GM18505 (cell line): Measurements from ENCODE around the gene SENP1.
"Not testable (repeated sequence)": the region's sequence is repeated elsewhere in the genome, so short reads cannot be mapped to it uniquely, and the experiment has no call there.

Experiments used
- ATAC-seq: cut with Tn5 transposase; IDR thresholded peaks from one replicate; pipeline ENCODE4 v1.9.1; 2021; ENCODE audit not compliant: unreplicated experiment
- POLR2A ChIP-seq: IDR thresholded peaks from 4 replicates; pipeline ENCODE4 v1.6.1; 2011; ENCODE audit warnings: borderline replicate concordance; ENCODE audit not compliant: insufficient read depth, insufficient read length; ENCODE audit errors: extremely low read depth

SENP1 gene

DNA sequence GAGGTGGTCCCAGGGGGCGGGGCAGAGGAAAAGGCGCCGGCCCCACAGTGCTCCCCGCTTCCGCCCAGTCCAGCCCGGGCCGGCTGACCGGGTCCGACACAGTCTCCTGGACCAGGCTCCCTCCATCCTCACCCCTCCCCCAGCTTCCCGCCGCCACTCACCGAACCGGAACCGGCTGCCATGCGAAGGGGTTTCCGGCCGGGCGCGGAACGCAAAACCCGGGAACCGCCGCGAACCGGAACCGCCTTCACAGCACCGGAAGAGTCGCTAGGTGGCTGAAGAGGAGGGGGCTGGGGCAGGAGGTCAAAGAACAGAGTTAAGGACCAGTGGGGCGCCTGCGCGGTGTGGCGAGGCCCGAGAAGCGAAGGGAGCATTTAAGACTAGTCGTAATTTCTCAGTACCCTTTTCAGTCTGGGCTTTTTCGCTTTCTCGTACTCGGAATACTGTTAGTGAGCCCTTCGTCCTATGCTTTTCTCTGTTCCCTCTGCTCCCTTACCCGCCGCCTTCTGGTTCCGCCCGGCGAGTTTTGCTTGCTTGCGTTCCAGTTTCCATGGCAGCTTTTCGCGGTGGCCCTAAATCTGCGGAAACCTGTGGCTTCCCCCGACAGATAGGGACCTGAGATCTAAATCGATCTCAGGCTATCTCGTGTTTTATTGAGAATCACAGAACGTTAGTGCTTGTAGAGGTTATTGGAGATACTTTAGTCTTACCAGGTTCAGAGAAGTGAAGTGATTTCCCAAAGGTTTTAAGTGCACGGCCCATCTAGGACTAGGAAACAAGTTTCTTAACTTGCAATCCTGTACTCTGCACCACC lies at the start of gene SENP1:
Gene SENP1 (minus strand): TSS at position 213 of the 814 bp plus-strand sequence. CDS start 4,607 bp downstream, outside the sequence.
- ATAC-seq: peak; percentile 72
- peak; percentile 62 for TF ChIP-seq POLR2A

DNA sequence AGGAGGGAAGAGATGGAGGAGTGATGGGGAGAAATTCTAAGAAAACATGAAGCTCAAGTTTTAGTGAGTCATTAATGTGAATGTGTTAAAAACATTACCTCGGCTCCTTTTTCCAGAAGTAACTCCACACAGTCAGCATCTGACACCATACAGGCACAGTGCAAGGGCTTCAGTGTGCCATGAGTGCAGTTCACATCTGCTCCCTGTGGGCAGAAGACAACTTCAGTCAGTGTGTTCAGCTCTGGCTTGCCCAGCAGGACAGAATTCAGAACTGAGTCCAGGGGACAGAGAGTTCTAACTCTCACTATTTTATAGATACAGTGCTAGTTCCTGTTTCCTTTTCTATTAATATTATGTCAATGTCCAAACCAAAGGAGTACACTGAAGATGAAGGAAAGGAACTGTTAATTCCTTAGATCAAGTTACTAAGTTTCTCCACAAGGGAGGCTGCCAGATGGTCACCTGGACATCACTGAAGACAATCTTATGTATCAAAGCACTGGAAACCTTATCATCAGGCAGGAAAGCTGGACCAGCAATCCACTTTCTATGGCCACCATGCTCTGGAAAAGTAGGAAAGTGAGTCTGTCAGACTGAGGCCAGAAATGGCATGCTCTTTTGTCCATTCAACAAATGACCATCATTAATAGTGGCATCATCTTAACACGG lies 45.4 kb upstream of the SENP1 start:
- TF ChIP-seq POLR2A: no peak
- ATAC-seq: no peak

- no peak for TF ChIP-seq POLR2A
- ATAC-seq: no peak
Observed at GRCh38 chr12:48145981-48146380, 40.1 kb upstream of the SENP1 start.

DNA sequence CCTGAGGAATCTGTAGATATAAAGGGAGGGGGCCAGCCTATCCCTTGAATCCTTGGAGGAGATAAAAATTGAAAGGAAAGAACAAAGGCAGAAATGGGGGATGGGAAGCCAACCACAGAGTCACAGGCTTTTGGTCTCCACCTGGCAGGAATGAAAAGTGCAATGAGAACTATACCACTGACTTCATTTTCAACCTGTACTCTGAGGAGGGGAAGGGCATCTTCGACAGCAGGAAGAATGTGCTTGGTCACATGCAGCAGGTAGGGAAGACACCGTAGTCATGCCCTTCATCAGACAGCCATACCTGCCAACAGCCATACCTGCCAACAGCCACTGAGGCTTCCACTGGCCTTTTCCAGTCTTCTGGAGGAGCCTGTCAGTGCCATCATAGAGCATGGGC lies 38.0 kb upstream of the SENP1 start:
- no peak for TF ChIP-seq POLR2A
- no peak for ATAC-seq

DNA sequence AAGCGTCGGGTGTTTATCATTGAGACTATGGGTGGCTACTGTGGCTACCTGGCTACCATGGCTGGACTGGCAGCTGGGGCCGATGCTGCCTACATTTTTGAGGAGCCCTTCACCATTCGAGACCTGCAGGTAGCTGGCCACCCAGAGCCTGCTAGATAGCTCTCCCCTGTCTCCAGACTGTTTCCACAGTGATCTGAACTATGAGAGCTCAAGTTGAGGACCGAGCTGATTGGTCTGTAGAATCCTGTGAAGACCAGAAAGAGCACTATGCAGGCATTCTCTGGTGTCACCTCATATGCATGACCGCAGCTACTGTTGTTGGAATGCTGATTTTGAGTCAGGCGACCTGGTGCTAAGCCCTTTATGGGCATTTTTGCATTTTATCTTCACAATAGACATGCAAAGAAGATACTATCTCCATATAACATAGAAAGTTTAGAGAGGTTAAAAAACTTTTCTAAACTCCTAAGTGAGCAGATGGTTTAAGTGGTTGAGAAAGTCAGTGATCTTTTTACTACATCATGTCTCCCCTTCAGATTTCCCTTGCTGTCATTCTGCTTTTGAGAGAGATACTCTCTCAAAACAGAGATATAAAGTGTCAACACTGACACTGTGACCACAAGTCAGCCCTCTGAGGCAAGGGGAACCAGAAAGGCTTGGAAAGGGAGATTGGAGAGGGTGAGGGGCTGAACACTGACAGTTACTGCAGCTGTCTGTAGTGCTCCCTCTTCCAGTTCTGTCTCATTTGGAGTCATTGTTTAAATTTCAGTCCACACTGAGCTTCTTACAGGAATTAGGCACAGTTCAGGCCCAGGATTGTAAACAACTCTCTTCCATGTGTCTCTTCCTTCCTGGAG lies 37.2 kb upstream of the SENP1 start:
- no peak for ATAC-seq

DNA sequence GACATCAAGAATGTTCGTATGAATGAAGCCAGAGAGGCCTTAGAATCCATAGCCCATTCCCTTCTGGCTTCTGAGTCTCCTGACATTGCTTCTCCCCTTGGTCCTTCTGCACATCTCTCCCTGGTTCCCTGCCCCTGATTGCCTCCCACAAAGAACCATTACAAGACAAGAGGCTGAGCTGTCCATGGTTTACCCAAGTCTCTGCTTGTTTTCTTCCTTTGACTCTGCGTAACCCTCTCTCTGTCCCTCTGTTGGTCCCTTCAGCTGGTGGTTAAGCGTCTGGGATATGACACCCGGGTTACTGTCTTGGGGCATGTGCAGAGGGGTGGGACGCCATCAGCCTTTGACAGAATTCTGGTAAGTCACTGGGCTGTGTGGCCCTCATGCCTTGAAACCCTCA lies 29.1 kb upstream of the SENP1 start:
- no peak for ATAC-seq
- no peak for TF ChIP-seq POLR2A

More for the DNA sequence above, 37.2 kb upstream of the SENP1 start:
- no peak for TF ChIP-seq POLR2A

DNA sequence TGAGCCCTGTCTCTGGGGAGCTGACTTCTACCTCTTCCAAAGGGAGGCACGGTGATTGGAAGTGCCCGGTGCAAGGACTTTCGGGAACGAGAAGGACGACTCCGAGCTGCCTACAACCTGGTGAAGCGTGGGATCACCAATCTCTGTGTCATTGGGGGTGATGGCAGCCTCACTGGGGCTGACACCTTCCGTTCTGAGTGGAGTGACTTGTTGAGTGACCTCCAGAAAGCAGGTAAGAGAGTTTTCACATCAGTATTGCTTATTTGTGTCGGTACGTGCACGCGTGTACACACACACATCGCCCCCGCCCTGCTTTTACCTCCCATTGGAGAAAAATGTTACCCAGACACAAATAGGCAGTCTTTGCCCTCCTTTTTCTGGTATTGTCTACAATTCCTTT lies 26.9 kb upstream of the SENP1 start:
- no peak for ATAC-seq
- TF ChIP-seq POLR2A: no peak

- no peak for TF ChIP-seq POLR2A
- no peak for ATAC-seq
Observed at GRCh38 chr12:48131517-48131916, 25.6 kb upstream of the SENP1 start.

DNA sequence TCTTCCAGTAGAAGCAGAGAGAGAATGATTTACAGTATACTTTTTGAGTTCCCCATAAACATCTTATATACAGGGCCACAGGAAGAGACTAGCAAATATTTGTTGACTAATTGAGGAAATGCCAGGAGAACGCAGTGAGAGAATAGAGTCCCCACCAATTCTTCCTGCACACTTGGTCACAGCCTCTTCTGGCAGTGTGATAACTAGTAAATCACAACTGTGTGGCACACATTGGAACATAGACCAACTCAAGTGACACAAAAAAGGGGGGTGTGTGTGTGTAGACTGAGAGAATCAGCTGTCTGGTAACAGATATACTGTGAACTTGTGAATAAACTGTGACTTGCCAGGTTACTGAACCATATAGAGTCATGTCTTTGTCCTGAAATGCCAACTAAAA lies 23.5 kb upstream of the SENP1 start:
- no peak for TF ChIP-seq POLR2A
- ATAC-seq: no peak

DNA sequence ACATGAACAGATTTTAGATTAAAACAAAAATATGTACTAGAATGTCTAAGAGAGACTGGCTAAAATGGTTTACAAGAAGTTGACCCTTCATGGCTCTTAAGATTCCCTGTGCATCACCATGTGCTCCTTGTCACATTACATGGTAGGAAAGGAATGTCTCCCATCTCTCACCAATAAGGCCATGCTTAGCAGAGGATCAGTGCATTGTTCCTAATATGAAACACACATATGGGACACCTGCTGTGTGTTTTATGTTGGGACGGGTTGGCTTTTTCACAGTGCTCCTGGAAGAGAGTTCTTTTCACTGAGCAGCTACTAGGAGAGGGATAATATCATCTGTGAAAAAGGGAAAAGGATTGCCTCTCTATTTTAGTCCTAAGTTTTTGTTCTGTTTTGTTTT lies 22.9 kb upstream of the SENP1 start:
- no peak for ATAC-seq
- TF ChIP-seq POLR2A: no peak

GRCh38 chr12:48126953-48127630 lies 21.2 kb upstream of the SENP1 start:
- ATAC-seq: no peak
- no peak for TF ChIP-seq POLR2A

DNA sequence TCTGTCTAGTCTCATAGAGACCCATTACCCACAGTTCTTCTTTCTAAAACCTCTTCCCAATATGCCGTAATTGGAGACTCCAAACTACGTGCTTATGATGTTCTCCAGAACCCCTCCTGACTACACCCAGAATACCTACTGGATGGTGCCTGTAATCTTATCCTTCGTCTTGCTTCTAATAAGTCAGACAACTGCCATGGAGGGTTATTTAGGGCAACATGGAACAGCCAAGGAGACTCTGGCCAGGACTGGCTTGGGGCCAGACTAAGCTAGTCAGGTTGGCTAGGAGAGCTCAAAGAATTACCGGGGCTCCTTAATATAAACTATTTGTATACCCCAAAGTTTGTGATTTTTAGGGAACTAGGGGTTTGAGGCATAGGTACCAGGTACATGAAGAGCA lies 20.1 kb upstream of the SENP1 start:
- no peak for ATAC-seq
- TF ChIP-seq POLR2A: no peak

DNA sequence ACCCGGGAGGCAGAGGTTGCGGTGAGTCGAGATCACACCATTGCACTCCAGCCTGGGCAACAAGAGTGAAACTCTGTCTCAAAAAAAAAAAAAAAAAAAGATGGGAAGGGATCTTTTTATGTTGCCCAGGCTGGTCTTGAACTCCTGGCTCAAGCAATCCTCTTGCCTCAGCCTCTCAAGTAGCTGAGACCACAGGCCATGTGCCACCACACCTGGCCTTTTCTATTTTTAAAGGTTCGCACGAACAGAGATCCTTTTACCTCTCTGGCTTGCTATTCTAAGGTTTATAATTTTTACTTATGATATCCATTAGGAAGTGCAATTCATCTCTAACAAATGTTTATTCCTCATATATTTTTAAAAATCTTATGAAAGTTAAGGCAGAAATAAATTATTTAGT lies 19.7 kb upstream of the SENP1 start:
- ATAC-seq: not testable (repeated sequence)
